Measurements from ENCODE around the gene MRPL4.
A peak's percentile ranks its signal among the peaks of the same experiment; 100 is the strongest.

The MRPL4 gene

GRCh38 chr19:10251792-10252694 is at the start of gene MRPL4:
TSS of gene MRPL4 (plus strand) at chr19:10252214. CDS start at chr19:10252254, 40 bp downstream.
- DNase-seq: peak; percentile 99

- DNase-seq: no peak
Measured at GRCh38 chr19:10203686-10204085, 48.3 kb upstream of the MRPL4 start.

- DNase-seq: no peak
Measured at GRCh38 chr19:10205636-10206035, 46.4 kb upstream of the MRPL4 start.

- DNase-seq: no peak
Measured at GRCh38 chr19:10206226-10206885, 45.7 kb upstream of the MRPL4 start.

- DNase-seq: no peak
Measured at GRCh38 chr19:10207026-10207425, 45.0 kb upstream of the MRPL4 start.

GRCh38 chr19:10209315-10209714 is 42.7 kb upstream of the MRPL4 start:
- peak; percentile 26 for DNase-seq

GRCh38 chr19:10211061-10211460 is 41.0 kb upstream of the MRPL4 start:
- no peak for DNase-seq

- no peak for DNase-seq
Measured at GRCh38 chr19:10211691-10212090, 40.3 kb upstream of the MRPL4 start.

- peak; percentile 74 for DNase-seq
Measured at GRCh38 chr19:10214784-10215183, 37.2 kb upstream of the MRPL4 start.

- no peak for DNase-seq
Measured at GRCh38 chr19:10217085-10217484, 34.9 kb upstream of the MRPL4 start.

- DNase-seq: peak; percentile 76
Measured at GRCh38 chr19:10219678-10220077, 32.3 kb upstream of the MRPL4 start.

- no peak for DNase-seq
Measured at GRCh38 chr19:10220695-10221094, 31.3 kb upstream of the MRPL4 start.

- no peak for DNase-seq
Measured at GRCh38 chr19:10222201-10222890, 29.7 kb upstream of the MRPL4 start.

GRCh38 chr19:10223488-10224213 is 28.4 kb upstream of the MRPL4 start:
- no peak for DNase-seq

GRCh38 chr19:10224337-10224736 is 27.7 kb upstream of the MRPL4 start:
- DNase-seq: no peak

- DNase-seq: no peak
Measured at GRCh38 chr19:10226021-10226375, 26.0 kb upstream of the MRPL4 start.

- DNase-seq: peak; percentile 93
Measured at GRCh38 chr19:10226376-10227025, 25.5 kb upstream of the MRPL4 start.

GRCh38 chr19:10227026-10227971 is 24.7 kb upstream of the MRPL4 start:
- DNase-seq: peak; percentile 47

GRCh38 chr19:10228393-10228792 is 23.6 kb upstream of the MRPL4 start:
- no peak for DNase-seq

- peak; percentile 44 for DNase-seq
Measured at GRCh38 chr19:10228920-10229319, 23.1 kb upstream of the MRPL4 start.

GRCh38 chr19:10230173-10230860 is 21.7 kb upstream of the MRPL4 start:
- peak; percentile 58 for DNase-seq

All from fibroblast of skin of right biceps (primary cell).